Hematopoietic multipotent progenitor cell treated with erythropoietin and hydrocortisone succinate and interleukin-3 and kit ligand, for 17 days (in vitro differentiated cells): Measurements from ENCODE around the gene CFAP61.
A peak's percentile ranks its signal among the peaks of the same experiment; 100 is the strongest.

Experiments
- DNase-seq: peaks from one replicate; pipeline ENCODE4 v3.0.0-alpha.2; 2015; ENCODE audit warnings: low spot score

Gene CFAP61

GRCh38 chr20:20037960-20038359 is 14.4 kb upstream of the CFAP61 start:
- DNase-seq: no peak

- DNase-seq: no peak
These were observed 13.7 kb upstream of the CFAP61 start for GRCh38 chr20:20038586-20038985.

DNA sequence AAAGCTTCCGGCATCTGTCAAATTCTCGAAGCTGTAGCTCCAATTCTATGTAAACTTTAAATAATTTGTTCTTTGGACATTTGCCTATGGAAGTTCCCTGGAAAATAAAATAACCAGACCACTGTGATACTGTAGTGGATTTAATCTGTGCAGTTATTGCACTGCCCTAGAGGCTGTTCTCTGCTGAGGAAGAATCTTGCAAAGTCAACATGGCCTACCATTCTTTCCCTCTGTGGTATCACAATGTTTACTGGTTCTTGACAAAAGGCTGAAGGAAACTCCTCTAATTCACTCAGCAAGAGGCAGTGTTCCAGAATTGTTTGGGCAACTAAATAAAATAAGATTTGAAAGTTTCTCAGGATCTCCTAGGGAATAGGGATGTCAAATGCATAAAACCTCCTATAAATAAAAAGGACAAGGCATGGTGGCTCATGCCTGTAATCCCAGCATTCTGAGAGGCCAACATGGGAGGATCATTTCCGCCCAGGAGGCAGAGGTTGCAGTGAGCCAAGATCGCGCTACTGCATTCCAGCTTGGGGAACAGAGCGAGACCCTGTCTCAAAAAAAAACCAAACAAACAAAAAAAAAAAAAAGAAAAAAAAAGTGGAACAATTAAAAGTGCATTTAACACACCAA is 12.5 kb upstream of the CFAP61 start:
- DNase-seq: no peak

- DNase-seq: no peak
These were observed 612 bp upstream of the CFAP61 start for GRCh38 chr20:20051767-20052073.

- no peak for DNase-seq
These were observed 8.1 kb downstream of the CFAP61 start for GRCh38 chr20:20060234-20060998.

- DNase-seq: no peak
These were observed 11.8 kb downstream of the CFAP61 start for GRCh38 chr20:20063941-20064702.

DNA sequence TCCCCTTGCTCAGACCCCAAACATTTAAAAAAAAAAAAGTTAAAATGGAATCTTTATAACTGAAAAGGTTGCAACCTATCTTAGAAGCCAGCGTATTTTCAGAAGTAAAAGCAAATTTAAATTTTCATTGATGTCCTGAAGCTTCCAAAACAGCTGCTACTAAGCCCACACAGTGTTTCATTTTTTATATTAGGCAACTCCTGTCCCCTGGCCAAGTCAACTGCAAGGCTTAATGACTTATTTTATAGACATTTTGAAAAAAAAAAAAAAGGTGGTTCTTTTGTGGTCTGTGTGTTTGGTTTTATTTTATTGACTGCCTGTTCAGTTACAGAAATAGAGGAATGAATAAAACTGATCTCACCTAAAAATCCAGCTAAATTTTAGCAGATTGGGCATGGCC is 13.0 kb downstream of the CFAP61 start:
- DNase-seq: no peak

DNA sequence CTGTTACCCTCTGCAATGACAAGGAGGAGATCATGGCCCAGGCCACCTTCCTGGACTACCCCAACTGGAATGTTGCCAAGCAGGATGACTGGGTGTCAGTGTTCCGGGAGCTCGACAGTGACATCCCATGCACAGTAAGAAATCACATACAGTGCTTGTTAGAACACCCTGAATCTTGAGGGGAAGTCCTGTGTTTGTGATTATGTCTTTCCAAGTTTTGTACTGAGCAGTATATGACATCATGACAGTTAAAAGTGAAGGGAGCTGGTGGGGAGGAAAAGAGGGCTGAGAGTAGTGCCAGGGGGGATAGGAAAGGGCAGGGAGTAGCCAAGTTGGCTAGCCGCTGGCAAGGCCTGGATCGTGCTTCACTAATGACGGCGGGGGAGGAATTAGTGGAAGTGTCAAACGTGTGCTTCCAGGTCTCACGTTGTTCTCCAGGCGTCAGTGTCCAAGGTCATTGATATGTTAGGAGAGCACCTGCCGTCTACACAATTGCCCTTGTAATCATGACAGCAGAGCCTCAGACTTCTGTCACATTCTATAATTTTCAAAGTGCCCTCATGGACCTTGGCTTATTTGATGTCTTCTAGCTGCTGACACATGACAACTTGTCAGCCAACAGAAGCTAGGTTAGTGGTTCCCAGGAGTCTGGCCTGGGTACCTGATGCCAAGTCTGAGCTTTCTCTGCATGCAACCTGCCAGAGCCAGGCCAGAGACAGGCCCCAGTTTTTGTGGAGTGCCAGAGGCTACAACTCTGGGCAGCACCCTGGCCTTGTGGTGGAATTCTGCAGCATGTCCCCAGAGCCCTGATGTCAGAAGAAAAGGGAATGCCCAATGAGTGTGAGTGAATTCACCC is 18.8 kb downstream of the CFAP61 start:
- peak; percentile 31 for DNase-seq

DNA sequence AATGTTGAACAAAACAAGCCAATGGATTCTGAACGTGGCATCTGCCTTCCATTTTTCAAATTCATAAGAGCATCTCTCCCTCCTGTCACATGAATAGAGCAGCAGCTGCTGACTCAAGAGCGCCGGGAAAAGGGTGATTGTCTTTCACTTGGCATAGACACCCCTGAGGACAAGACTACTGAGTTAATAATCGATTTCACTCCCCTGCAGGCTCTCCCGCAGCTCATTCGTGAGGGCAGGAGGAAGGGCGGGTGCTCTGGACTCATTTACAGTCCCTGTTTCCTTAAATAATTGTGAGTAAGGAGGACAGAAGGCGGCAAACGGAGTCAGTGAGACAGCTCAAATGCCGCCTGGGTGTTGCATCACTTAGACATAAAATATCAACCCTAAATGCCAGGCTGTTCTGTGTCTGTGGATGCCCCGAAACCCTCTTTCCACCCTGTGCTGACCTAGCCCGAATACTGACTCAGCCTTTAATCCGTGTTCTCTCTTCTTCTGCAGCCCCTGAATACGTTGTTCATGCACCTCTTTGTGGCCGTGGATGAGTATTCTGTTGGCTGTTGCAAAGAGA is 21.6 kb downstream of the CFAP61 start:
- no peak for DNase-seq

- no peak for DNase-seq
These were observed 22.7 kb downstream of the CFAP61 start for GRCh38 chr20:20075032-20075431.

- DNase-seq: no peak
These were observed 24.1 kb downstream of the CFAP61 start for GRCh38 chr20:20076297-20077065.

DNA sequence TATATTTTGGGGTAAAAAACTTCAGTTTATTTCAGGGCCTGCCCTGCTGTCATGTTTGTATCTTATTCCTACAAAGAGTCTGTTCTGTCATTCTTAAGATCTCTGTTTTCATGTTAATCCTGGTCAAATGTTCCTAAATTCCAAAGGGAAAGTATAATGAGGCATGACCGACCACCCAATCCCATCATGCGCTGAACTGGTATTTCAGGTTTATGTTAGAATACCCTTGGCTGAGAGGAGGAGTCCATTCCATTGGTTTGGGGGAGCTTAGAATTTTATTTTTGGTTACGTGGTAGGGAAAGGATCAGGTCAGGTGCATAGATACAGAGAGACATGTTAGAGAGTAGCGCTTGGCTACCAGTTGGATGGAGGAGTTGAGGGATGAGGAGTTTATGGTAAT is 25.7 kb downstream of the CFAP61 start:
- no peak for DNase-seq

GRCh38 chr20:20079102-20079784 is 26.9 kb downstream of the CFAP61 start:
- no peak for DNase-seq

DNA sequence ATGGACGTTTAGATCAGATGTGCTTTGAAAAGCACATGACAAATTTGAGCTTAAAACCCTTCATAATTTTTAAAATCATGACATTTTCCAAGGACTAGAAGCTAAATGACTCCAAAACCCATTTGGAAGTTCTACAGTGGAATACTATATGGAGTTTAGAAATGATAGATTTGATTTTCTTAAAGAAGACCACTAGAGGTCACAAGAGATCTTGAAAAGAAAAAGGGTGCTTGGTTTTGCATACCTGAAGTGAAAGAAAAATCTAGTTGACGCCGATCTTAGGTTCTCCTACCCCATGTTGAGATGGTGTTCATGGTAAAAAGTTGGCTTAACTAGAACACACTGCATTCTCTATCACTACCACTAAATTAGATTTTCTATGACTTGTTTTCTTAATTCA is 31.5 kb downstream of the CFAP61 start:
- DNase-seq: peak; percentile 12

- no peak for DNase-seq
These were observed 32.0 kb downstream of the CFAP61 start for GRCh38 chr20:20084296-20084752.

GRCh38 chr20:20085071-20085470 is 32.7 kb downstream of the CFAP61 start:
- no peak for DNase-seq

DNA sequence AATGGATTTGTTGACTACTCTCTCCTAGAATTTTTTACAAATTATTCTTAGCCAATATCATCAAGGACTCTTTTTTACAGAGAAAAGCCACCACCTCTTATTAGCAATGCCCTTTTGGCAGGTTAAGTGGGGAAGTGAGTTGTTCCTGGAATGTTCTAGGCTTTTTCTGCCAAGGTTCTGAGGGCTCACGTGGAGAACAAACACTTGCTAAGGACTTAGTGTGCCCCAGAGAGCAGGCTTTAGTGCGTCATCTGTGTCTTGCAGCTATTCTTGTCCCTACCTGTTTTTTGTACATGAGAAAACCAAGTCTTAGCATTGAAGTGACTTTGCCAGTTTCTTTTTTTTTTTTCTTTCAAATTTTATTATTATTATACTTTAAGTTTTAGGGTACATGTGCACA is 33.5 kb downstream of the CFAP61 start:
- DNase-seq: no peak

- DNase-seq: no peak
These were observed 36.7 kb downstream of the CFAP61 start for GRCh38 chr20:20089018-20089417.

- DNase-seq: no peak
These were observed 37.6 kb downstream of the CFAP61 start for GRCh38 chr20:20089939-20090338.

- no peak for DNase-seq
These were observed 40.5 kb downstream of the CFAP61 start for GRCh38 chr20:20092827-20093226.
